HG03045 (cell line): ENCODE data around the gene CRX.
"Not testable (repeated sequence)": the region's sequence is repeated elsewhere in the genome, so short reads cannot be mapped to it uniquely, and the experiment has no call there.

Experiments used
- ATAC-seq: cut with Tn5 transposase; IDR thresholded peaks from one replicate; pipeline ENCODE4 v1.9.1; 2021; ENCODE audit warnings: mild to moderate bottlenecking, moderate library complexity; ENCODE audit not compliant: unreplicated experiment

CRX gene

GRCh38 chr19:47803148-47803547, 18.6 kb upstream of the CRX start:
- not testable (repeated sequence) for ATAC-seq

- ATAC-seq: not testable (repeated sequence)
Observed at GRCh38 chr19:47803671-47804070, 18.1 kb upstream of the CRX start.

- ATAC-seq: not testable (repeated sequence)
Observed at GRCh38 chr19:47804451-47804850, 17.3 kb upstream of the CRX start, which contains the start of gene TPRX1. TSS of gene TPRX1 (minus strand) at chr19:47804551. CDS start at chr19:47804539, 12 bp downstream.

- ATAC-seq: no peak
Observed at GRCh38 chr19:47805313-47805712, 16.4 kb upstream of the CRX start.

- no peak for ATAC-seq
Observed at GRCh38 chr19:47806435-47806834, 15.3 kb upstream of the CRX start.

- no peak for ATAC-seq
Observed at GRCh38 chr19:47813304-47813994, 8.3 kb upstream of the CRX start.

GRCh38 chr19:47813995-47814328, 7.8 kb upstream of the CRX start:
- ATAC-seq: no peak

- not testable (repeated sequence) for ATAC-seq
Observed at GRCh38 chr19:47816270-47816669, 5.5 kb upstream of the CRX start.

GRCh38 chr19:47818221-47818620, 3.5 kb upstream of the CRX start:
- not testable (repeated sequence) for ATAC-seq

GRCh38 chr19:47819858-47820257, 1.9 kb upstream of the CRX start:
- no peak for ATAC-seq

- ATAC-seq: no peak
Observed at GRCh38 chr19:47820410-47820809, 1.3 kb upstream of the CRX start.

- no peak for ATAC-seq
Observed at GRCh38 chr19:47824396-47824795, 2.7 kb downstream of the CRX start.

- no peak for ATAC-seq
Observed at GRCh38 chr19:47826800-47827199, 5.1 kb downstream of the CRX start.

GRCh38 chr19:47832723-47833122, 11.0 kb downstream of the CRX start:
- ATAC-seq: no peak

GRCh38 chr19:47836038-47836437, 14.3 kb downstream of the CRX start:
- ATAC-seq: no peak

GRCh38 chr19:47839411-47839810, 17.7 kb downstream of the CRX start:
- no peak for ATAC-seq

- ATAC-seq: no peak
Observed at GRCh38 chr19:47839913-47840312, 18.2 kb downstream of the CRX start.

- ATAC-seq: no peak
Observed at GRCh38 chr19:47842941-47843340, 21.2 kb downstream of the CRX start.

GRCh38 chr19:47848425-47848822, 26.7 kb downstream of the CRX start:
- ATAC-seq: no peak

- ATAC-seq: no peak
Observed at GRCh38 chr19:47848823-47849473, 27.2 kb downstream of the CRX start.

- ATAC-seq: no peak
Observed at GRCh38 chr19:47853003-47853402, 31.3 kb downstream of the CRX start.

GRCh38 chr19:47854459-47854858, 32.7 kb downstream of the CRX start:
- ATAC-seq: no peak

- ATAC-seq: not testable (repeated sequence)
Observed at GRCh38 chr19:47858231-47858630, 36.5 kb downstream of the CRX start.
